Measurements from ENCODE around the gene SLC29A4.
"Not testable (repeated sequence)": the region's sequence is repeated elsewhere in the genome, so short reads cannot be mapped to it uniquely, and the experiment has no call there.

SLC29A4 gene

DNA sequence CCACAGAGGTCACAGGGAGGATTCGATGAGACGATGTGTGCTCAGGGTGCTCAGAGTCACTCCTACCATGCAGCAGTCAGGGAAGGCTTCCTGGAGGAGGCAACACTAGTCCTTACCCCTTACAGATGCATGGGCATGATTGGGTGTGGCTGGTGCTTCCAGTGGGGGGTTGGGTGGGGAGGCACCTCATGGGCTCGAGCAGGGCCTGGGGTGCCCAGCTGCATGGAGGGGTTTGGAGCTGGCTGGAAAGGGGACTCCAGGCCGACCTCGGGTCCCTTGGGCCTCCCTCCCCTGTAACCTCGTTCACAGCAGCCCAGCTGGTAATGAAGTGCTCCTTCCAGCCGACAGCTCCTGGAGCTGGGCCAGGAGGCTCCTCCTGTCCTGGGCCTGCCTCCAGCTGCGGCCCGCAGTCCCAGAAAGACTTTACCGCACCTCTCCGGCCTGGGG lies 7.7 kb upstream of the SLC29A4 start:
- not testable (repeated sequence) for DNase-seq

GRCh38 chr7:5275510-5275909 lies 7.2 kb upstream of the SLC29A4 start:
- not testable (repeated sequence) for DNase-seq

GRCh38 chr7:5276123-5276522 lies 6.6 kb upstream of the SLC29A4 start:
- DNase-seq: not testable (repeated sequence)

DNA sequence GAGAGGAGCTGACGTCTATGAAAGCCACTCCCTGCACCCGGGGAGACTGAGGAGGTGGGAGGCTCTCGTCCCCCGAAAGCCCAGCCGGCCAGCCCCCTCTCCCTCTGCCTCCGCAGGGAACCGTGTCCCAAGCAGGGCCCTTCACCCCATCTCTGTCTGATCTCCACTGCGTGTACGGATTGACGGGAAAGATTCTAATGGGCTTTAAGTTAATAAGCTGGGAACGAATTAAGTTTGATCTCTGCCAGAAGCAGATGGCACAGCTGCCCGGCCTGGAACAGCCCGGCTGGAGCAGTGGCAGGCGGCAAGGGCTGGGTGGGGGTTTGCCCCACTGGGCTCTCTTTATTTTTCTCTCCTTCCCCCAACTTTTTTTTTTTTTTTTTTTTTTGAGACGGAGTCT lies 6.1 kb upstream of the SLC29A4 start:
- no peak for DNase-seq

GRCh38 chr7:5278766-5279165 lies 4.0 kb upstream of the SLC29A4 start:
- no peak for DNase-seq

GRCh38 chr7:5279734-5280133 lies 3.0 kb upstream of the SLC29A4 start:
- DNase-seq: no peak

- not testable (repeated sequence) for DNase-seq
These were observed 894 bp upstream of the SLC29A4 start for GRCh38 chr7:5281598-5282500.

GRCh38 chr7:5283421-5284303 lies 919 bp downstream of the SLC29A4 start:
- no peak for DNase-seq

GRCh38 chr7:5284304-5285281 lies 1.9 kb downstream of the SLC29A4 start:
- no peak for DNase-seq

DNA sequence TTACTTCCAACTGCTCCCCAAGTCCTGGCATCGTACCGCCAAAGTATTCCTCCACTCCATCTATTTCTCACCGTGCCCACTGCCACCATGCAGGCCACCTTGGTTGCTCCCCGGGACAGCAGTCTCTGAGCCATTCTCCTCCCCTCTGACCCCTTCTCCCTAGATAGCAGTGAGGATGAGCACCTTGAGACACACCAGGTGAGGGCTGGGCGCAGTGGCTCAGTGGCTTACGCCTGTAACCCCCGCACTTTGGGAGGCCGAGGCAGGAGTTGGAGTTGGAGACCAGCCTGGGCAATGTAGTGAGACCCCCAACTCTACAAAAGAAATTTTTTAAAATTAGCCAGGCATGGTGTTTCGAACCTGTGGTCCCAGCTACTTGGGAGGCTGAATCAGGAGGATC lies 4.2 kb downstream of the SLC29A4 start:
- no peak for DNase-seq

DNA sequence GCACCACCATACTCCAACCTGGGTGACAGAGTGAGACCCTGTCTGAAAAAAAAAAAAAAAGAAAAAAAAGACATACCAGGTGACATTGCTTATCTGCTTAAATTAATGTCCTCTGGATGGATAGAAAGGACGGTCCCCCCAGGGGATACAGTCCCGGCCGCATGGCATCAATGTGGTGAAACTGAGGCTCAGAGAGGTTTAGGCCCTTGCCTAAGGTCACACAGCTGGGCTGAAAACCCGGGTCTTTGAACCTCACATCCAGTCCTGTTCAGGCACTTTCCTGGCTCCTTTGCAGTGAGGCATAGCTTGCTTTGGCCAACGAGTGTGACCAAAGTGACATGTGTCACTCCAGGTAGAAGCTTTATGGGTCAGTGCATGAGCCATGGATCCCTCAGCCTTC lies 4.6 kb downstream of the SLC29A4 start:
- not testable (repeated sequence) for DNase-seq

DNA sequence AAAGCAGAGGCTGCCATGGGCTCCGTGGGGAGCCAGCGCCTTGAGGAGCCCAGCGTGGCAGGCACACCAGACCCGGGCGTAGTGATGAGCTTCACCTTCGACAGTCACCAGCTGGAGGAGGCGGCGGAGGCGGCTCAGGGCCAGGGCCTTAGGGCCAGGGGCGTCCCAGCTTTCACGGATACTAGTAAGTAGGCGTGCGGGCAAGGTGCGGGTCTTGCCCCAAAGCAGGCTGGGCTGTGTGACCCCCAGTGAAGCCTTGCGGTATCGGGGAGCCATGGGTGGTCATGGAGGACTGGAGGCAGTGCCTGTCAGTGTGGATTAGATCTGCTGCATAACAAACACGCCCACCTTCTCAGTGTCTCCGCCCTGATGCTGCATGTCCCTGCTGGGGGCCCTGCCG lies 5.1 kb downstream of the SLC29A4 start:
- no peak for DNase-seq

DNA sequence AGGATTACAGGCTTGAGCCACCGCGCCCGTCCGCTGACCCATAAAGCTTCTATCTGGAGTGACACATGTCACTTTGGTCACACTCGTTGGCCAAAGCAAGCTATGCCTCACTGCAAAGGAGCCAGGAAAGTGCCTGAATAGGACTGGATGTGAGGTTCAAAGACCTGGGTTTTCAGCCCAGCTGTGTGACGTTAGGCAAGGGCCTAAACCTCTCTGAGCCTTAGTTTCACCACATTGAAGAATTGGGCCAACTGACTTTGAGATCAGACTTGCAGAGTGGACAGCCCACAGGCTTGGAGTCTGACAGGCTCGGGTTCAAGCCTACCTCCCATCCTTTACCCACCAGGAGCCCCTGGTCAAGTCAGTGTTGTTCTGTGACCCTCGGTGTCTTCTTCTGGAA lies 5.8 kb downstream of the SLC29A4 start:
- not testable (repeated sequence) for DNase-seq

DNA sequence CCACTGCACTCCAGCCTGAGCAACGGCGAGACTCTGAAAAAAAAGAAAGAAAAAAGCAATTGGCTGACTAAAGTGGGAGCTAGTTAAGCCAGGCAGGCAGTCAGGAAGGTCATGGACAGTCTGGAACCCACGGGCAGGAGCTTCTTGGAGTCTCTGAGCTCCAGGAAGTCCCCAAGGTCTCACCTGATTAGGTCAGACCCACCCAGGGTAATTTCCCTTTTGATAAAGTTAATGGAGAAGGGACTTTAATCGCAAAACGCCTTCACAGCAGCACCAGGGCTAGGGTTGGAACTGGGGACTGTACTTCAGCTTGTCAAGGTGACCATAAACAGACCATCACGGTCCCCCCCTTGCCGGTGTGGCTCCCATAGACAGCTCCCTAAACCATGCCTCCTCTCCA lies 6.6 kb downstream of the SLC29A4 start:
- DNase-seq: no peak

DNA sequence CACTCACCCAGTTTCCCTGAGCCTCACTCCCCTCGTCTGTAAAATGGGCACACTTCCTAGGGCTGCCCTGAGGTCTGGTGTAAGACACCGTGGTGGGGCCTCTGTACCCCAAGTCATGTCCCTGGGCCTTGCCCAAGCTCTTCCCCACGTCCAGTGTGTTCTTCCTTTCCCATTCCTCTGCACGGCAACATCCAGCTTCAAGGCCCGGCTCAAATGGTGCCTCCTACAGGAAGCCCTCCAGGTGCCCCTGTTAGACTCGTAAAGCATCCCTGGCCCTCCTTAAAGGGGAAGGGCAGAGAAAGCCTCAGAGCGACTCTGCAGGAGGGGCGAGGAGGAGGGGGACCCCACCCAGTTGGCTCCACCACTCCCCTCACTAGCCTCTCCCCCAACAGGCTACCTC lies 8.6 kb downstream of the SLC29A4 start:
- DNase-seq: no peak

DNA sequence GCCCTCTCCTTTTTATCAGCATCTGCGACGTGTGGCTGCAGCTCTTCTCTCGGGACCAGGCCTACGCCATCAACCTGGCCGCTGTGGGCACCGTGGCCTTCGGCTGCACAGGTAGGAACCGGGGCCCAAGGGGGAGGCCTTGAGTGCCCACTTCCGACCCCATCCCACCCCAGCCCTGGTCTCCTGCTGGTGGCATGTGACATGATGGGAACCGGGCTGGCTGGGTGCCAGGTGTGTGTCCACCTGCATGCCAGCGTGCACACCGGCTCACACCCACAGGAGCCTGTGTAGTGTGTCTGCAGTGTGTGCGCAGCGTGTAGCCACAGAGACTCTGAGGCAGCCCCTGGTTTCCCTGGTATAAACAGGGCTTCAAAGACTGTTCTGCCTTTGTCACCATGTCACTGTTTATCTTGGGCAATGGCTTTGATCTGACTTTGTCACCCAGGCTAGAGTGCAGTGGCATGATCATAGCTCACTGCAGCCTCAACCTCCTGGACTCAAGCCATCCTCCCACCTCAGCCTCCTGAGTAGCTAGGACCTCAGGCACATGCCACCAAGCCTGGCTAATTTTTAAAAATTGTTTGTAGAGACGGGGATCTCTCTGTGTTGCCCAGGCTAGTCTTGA lies 9.1 kb downstream of the SLC29A4 start:
- DNase-seq: not testable (repeated sequence)

DNA sequence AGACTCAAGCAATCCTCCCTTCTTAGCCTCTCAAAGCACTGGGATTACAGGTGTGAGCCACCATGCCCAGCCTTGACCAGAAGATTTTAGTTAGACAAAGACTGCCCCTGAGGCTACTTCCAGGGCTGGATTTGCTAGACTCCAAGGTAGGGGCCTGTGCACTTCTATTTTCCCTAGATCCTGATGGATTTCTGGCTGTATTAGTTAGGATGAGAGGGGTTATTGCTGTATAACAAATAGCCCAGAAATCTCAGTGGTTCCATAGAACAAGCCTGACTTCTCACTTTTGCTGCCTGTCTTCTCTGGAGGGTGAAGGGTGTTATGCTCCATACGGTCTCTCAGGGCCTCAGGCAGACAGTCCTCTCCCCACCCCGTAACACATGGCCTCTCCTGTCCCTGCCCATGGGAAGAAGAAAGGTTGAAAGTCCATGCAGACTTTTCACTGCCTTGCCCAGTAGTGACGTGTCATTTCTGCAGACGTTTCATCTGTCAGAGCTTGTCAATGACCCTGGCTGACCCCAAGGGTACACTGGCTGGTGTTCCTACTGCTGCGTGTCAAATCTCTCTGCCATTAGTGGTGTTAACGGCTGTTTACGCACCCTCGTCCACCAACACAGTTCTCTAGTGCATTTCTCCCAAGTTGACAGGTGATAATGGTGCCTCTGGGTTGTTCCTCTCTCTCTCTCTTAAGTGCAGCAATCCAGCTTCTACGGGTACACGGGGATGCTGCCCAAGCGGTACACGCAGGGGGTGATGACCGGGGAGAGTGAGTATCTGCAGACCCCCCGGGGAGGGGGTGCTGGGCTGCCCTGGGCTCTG lies 11.6 kb downstream of the SLC29A4 start:
- DNase-seq: no peak

GRCh38 chr7:5295039-5296014 lies 12.6 kb downstream of the SLC29A4 start:
- no peak for DNase-seq

DNA sequence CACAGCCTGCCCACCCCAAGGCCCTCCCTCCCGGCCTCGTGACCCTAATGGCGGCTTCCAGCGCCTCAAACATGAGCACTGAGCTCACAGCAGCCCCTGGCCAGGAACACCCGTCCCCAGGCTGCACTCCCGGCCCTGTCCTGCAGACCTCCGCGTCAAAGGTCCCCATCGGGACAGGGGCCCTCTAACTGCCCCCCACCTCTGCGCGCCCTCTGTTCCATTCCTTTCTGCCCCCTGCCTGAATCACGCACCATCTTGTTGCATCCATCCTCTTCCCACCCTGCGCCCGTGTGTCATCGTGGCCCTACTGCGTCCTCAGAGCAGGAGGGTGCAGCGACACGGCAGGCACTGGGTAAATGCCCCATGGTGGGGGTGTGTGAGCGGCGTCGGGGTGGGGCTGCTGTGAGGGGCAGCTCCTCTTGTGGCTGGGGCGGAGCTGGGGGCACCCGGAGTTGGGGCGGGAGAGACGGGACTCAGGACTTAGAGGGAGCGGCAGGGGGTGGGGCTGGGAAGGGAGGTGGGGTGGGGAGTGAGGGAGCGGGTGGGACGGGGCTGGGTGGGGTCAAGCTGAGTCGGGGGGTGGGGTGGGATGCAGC lies 13.4 kb downstream of the SLC29A4 start:
- no peak for DNase-seq

Measured in activated naive CD4-positive, alpha-beta T cell treated with anti-CD3 and anti-CD28 coated beads, Interleukin-2, amount 50 U/mL, for 16 hours (primary cell).